PFSK-1 (cell line): Measurements from ENCODE around the gene TMEM9.

Experiments
- FOXP2 ChIP-seq: optimal IDR thresholded peaks from 2 replicates; pipeline ENCODE3; 2011; ENCODE audit warnings: borderline replicate concordance, control low read depth, inconsistent platforms; ENCODE audit not compliant: insufficient read depth; ENCODE audit errors: extremely low read length, extremely low read depth
- POLR2AphosphoS5 ChIP-seq: IDR thresholded peaks from 2 replicates; pipeline ENCODE4 v1.6.1; 2012; ENCODE audit warnings: low read depth, mild to moderate bottlenecking, control low read depth, low read length, moderate library complexity
- REST ChIP-seq, 2 experiments: IDR thresholded peaks; 2 replicates each; pipeline versions ENCODE4 v1.6.1 to v1.8.0; 2011 to 2012; ENCODE audit warnings: low read depth in 2 of 2, low read length in 2 of 2, control low read depth in 1 of 2, inconsistent platforms in 1 of 2, mild to moderate bottlenecking in 1 of 2, moderate library complexity in 1 of 2; ENCODE audit not compliant: insufficient read depth in 1 of 2
- TAF1 ChIP-seq: IDR thresholded peaks from 2 replicates; pipeline ENCODE4 v1.6.1; 2012; ENCODE audit warnings: low read length, control low read depth, borderline replicate concordance; ENCODE audit not compliant: insufficient read depth

- TF ChIP-seq TAF1 (no peak), REST (IDR thresholded peaks at IDR 0.05; ENCODE audit: insufficient read depth in 1 of 2, low read depth in 2 of 2, low read length in 2 of 2) (no peak), POLR2AphosphoS5 (no peak), FOXP2 (no peak)
Observed at GRCh38 chr1:201098992-201099677, 55.1 kb downstream of the TMEM9 start.
